GM19351 (cell line): Measurements from ENCODE around the gene PARD6A.
"Not testable (repeated sequence)": the region's sequence is repeated elsewhere in the genome, so short reads cannot be mapped to it uniquely, and the experiment has no call there.

Experiments used
- ATAC-seq: cut with Tn5 transposase; IDR thresholded peaks from one replicate; pipeline ENCODE4 v1.9.1; 2021; ENCODE audit warnings: mild to moderate bottlenecking, moderate library complexity; ENCODE audit not compliant: unreplicated experiment

PARD6A gene

DNA sequence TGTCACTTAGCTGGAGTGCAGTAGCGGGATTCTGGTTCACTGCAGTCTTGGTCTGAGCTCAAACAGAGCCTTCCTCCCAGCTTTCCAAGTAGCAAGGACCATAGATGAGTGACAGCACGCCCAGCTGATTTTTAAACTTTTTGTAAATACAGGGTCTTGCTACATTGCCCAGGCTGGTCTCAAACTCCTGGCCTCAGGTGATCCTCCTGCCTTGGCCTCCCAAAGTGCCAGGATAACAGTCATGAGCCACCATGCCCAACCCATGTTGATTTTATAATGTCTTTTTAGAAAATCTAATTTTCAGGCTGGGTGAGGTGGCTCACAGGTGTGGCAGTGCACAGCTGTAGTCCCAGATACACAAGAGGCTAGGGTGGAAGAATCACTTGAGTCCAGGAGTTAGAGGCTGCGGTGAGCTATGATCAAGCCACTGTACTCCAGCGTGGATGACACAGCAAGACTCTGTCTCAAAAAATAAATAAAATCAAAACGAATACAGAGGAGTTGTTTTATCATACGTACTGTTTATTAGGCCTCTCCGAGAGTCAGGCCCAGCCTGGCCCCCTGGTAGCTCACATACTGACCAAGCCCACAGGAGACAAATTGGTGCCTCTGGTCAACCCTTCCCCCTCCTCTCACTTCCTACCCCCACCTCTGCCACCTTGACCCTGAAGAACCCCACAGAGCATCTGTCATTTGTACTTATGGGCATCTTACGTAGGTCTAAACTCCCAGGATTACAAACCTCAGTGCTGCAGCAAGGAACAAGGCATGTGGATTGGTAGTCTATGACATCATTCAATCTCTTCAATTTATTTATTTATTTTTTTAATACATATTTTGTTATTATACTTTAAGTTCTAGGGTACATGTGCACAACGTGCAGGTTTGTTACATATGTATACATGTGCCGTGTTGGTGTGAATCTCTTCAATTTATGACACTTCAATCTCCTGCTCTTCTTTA, 19.5 kb downstream of the PARD6A start:
- ATAC-seq, result no peak

- no peak for ATAC-seq
Measured at GRCh38 chr16:67683767-67684166, 23.0 kb downstream of the PARD6A start.

GRCh38 chr16:67685388-67686112, 24.8 kb downstream of the PARD6A start:
- ATAC-seq, result no peak

DNA sequence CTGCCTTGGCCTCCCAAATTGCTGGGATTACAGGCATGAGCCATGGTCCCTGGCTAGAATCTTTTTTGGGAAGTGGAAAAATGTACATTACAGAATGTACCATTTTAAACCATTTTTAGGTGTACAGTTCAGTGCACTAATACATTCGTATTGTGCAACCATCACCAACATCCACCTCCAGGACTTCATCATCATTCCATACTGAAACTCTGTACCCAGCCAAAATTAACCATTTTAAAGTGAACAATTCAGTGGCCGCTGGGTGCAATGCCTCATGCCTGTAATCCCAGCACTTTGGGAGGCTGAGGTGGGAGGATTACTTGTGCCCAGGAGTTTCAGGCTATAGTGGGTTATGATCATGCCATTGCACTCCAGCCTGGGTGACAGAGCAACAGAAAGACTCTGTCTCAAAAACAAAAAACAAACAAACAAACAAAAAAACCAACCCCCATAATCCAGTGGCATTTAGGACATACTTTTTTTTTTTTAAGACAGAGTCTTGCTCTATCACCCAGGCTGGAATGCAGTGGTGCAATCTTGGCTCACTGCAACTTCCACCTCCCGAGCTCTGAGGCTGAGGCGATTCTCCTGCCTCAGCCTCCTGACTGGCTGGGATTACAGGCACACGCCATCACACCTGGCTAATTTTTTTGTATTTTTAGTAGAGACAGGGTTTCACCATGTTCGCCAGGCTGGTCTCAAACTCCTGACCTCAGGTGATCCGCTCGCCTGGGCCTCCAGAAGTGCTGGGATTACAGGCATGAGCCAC, 32.9 kb downstream of the PARD6A start:
- ATAC-seq, result not testable (repeated sequence)

DNA sequence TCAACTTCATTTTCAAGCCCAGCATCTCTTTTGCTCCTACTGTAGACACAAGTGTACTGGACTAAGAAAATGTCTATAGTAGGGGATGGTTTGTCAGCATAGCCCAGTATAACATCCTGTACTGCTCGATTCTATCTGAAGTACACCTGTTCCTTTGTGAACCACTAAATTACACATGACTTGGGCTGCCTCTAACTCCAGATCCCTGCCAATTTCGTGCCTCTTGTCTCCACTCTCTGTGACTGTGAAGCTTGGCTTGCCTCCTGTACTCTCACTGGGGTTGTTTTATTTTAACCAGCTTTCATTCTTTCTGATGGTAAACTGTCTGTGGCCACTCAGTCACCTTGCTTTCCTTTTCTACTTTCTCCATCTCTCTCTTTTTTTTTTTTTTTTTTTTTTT, 33.9 kb downstream of the PARD6A start:
- no peak for ATAC-seq

GRCh38 chr16:67697422-67698185, 36.8 kb downstream of the PARD6A start:
- no peak for ATAC-seq

GRCh38 chr16:67699265-67699664, 38.5 kb downstream of the PARD6A start:
- ATAC-seq, result no peak

DNA sequence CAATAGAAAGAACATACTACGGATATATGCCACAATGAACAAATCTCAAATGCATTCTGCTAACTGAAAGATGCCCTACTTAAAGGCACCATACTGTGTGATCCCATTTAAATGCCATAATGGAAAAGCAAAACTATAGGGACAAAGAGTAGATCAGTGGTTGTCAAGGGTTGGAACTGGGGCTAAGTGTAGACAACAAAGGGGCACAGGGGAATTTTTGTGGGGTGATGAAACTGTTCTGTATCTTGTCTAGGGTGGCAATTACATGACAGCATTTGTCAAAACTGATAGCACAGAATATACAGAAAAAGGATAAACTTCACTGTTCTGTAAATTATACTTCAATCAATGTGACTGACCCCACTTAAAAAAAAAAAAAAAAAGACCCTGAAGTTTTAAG, 40.7 kb downstream of the PARD6A start:
- ATAC-seq, result no peak

DNA sequence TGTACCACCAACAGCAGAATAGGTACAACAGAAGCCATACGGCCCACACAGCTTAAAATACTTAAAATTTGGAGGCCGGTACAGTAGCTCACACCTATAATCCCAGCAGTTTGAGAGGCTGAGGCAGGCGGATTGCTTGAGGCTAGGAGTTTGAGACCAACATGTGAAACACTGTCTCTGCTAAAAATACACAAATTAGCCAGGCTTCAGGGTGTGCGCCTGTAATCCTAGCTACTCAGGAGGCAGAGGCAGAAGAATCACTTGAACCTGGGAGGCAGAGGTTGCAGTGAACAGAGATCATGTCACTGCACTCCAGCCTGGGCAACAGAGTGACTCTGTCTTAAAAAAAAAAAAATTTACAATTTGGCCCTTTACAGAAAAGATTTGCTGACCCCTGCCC, 41.4 kb downstream of the PARD6A start:
- ATAC-seq, result no peak

GRCh38 chr16:67703626-67704025, 42.9 kb downstream of the PARD6A start:
- ATAC-seq, result no peak

GRCh38 chr16:67704110-67704509, 43.4 kb downstream of the PARD6A start:
- no peak for ATAC-seq

GRCh38 chr16:67707210-67707609, 46.5 kb downstream of the PARD6A start:
- ATAC-seq, result no peak

DNA sequence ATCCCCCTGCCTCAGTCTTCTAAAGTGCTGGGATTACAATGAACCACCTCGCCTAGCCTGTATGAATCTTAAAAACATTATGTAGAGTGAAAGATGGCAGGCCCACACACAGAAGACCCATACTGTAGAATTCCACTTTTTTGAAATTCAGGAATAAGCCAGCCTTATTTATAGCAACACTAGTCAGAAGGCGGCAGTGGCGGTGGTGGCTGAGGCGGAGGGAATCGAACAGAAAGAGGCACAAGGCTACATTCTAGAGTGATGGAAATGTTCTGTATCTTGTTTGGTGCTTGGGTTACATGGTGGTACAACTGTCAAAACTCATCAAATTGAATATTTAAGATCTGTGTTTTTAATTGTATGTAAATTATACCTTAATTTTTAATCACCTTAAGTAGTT, 47.0 kb downstream of the PARD6A start:
- no peak for ATAC-seq

DNA sequence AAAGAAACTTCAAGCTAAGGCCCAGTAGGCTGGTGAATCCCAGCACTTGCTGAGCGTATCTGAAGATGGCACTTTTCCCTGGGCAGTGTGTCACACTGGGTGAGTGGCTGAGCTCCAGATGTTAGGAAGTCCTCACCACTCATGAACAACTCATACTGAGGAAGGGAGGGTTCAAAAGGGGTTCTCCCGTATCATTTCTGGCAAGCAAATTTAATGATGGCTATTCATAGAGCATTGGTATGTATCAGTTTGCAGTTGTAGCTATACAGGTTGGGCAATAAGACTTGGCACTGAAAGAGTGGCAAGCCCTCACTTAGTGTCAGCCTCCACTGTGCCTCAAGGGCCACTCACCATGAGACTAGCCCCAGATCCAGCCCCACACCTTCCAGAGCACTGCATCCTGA, 47.6 kb downstream of the PARD6A start:
- no peak for ATAC-seq

- no peak for ATAC-seq
Measured at GRCh38 chr16:67709050-67709449, 48.3 kb downstream of the PARD6A start.

GRCh38 chr16:67710607-67711006, 49.8 kb downstream of the PARD6A start:
- no peak for ATAC-seq
